Osteoblast (primary cell): ENCODE data around the gene SLC12A8. TPM values are rescaled to one million over a fixed set of nuclear protein-coding genes. Genes with fewer than 3 reads are reported as not detected.

Source experiments
- DNase-seq: peaks from one replicate; pipeline ENCODE4 v3.0.0; 2011; ENCODE audit warnings: low spot score, mixed read lengths; ENCODE audit not compliant: insufficient read length; ENCODE audit errors: missing footprints
- H2AFZ ChIP-seq: 2 replicates; pipeline ENCODE4 v1.6.0; 2011; ENCODE audit warnings: mild to moderate bottlenecking, low read length
- H3K27ac ChIP-seq: 2 replicates; pipeline ENCODE4 v1.5.1; 2011; ENCODE audit warnings: mild to moderate bottlenecking, low read depth, low read length, moderate library complexity
- H3K27me3 ChIP-seq: 2 replicates; pipeline ENCODE4 v1.6.0; 2012; ENCODE audit warnings: mild to moderate bottlenecking, control low read depth, inconsistent platforms, low read length, moderate library complexity; ENCODE audit not compliant: insufficient read depth
- H3K36me3 ChIP-seq: 2 replicates; pipeline ENCODE4 v1.5.1; 2011; ENCODE audit warnings: mild to moderate bottlenecking, low read length, control low read depth, moderate library complexity; ENCODE audit not compliant: insufficient read depth
- H3K4me1 ChIP-seq: 2 replicates; pipeline ENCODE4 v1.5.1; 2011; ENCODE audit warnings: mild to moderate bottlenecking, low read length, control low read depth, moderate library complexity; ENCODE audit not compliant: insufficient read depth
- H3K4me2 ChIP-seq: 2 replicates; pipeline ENCODE4 v1.6.0; 2011; ENCODE audit warnings: mild to moderate bottlenecking, low read length; ENCODE audit not compliant: insufficient read depth
- H3K4me3 ChIP-seq: fragments of 200-600 bp; sonication (generic); 3 replicates; pipeline ENCODE4 v1.5.1; 2012; ENCODE audit warnings: mild to moderate bottlenecking, low read length, inconsistent platforms; ENCODE audit not compliant: insufficient read depth
- H3K79me2 ChIP-seq: 2 replicates; pipeline ENCODE4 v1.6.0; 2012; ENCODE audit warnings: mild to moderate bottlenecking, low read length, control low read depth, inconsistent platforms; ENCODE audit not compliant: insufficient read depth
- H3K9me3 ChIP-seq: 2 replicates; pipeline ENCODE4 v1.5.1; 2011; ENCODE audit warnings: low read depth, low read length, control low read depth
- H4K20me1 ChIP-seq: 2 replicates; pipeline ENCODE4 v1.6.0; 2012; ENCODE audit warnings: mild to moderate bottlenecking, low read length, control low read depth; ENCODE audit not compliant: insufficient read depth
- CTCF ChIP-seq: IDR thresholded peaks from 2 replicates; pipeline ENCODE4 v1.5.1; 2011; ENCODE audit warnings: mild to moderate bottlenecking, low read depth, low read length, moderate library complexity; ENCODE audit errors: extremely low read depth
- total RNA-seq: library from RNA; depleted of rRNA; stranded (reverse); fragments of >200 nt; gene quantifications from 2 replicates; pipeline ENCODE4 v1.2.3, GENCODE V29; 2012

SLC12A8 gene
- total RNA-seq, 1 donor, result 36.2 TPM

GRCh38 chr3:125051205-125051604, 161.3 kb downstream of the SLC12A8 start:
- H3K27ac ChIP-seq, result peak overlapping the region; percentile 99
- no peaks in the 10 kb centered on the region for H3K27me3 ChIP-seq
- peak overlapping the region; percentile 79 for H3K4me2 ChIP-seq
- peaks cover 50% of the 10 kb centered on the region for H3K36me3 ChIP-seq
- no peak overlapping the region for H3K4me3 ChIP-seq
- H2AFZ ChIP-seq, result no peak overlapping the region
- H3K4me1 ChIP-seq, result peaks cover 45% of the 10 kb centered on the region
- no peak for DNase-seq
- H3K79me2 ChIP-seq, result peaks cover 82% of the 10 kb centered on the region
- H4K20me1 ChIP-seq, result peaks cover 51% of the 10 kb centered on the region
- no peaks in the 10 kb centered on the region for H3K9me3 ChIP-seq
- no peak for TF ChIP-seq CTCF

GRCh38 chr3:125050488-125051090, 162.0 kb downstream of the SLC12A8 start:
- peak; percentile 9 for TF ChIP-seq CTCF
- peaks cover 56% of the 10 kb centered on the region for H4K20me1 ChIP-seq
- no peak overlapping the region for H3K4me3 ChIP-seq
- H3K79me2 ChIP-seq, result peaks cover 87% of the 10 kb centered on the region
- peak overlapping the region; percentile 99 for H3K27ac ChIP-seq
- no peak overlapping the region for H2AFZ ChIP-seq
- H3K36me3 ChIP-seq, result peaks cover 50% of the 10 kb centered on the region
- H3K4me1 ChIP-seq, result peaks cover 50% of the 10 kb centered on the region
- DNase-seq, result no peak
- no peak overlapping the region for H3K4me2 ChIP-seq
- no peaks in the 10 kb centered on the region for H3K9me3 ChIP-seq
- H3K27me3 ChIP-seq, result no peaks in the 10 kb centered on the region

GRCh38 chr3:125048282-125048681, 164.3 kb downstream of the SLC12A8 start:
- no peak overlapping the region for H3K27ac ChIP-seq
- H3K79me2 ChIP-seq, result peaks cover 89% of the 10 kb centered on the region
- H3K27me3 ChIP-seq, result no peaks in the 10 kb centered on the region
- peaks cover 51% of the 10 kb centered on the region for H3K4me1 ChIP-seq
- H2AFZ ChIP-seq, result no peak overlapping the region
- peaks cover 60% of the 10 kb centered on the region for H3K36me3 ChIP-seq
- H3K4me3 ChIP-seq, result no peak overlapping the region
- H4K20me1 ChIP-seq, result peaks cover 69% of the 10 kb centered on the region
- TF ChIP-seq CTCF, result no peak
- H3K4me2 ChIP-seq, result no peak overlapping the region
- no peaks in the 10 kb centered on the region for H3K9me3 ChIP-seq
- peak; percentile 35 for DNase-seq

DNA sequence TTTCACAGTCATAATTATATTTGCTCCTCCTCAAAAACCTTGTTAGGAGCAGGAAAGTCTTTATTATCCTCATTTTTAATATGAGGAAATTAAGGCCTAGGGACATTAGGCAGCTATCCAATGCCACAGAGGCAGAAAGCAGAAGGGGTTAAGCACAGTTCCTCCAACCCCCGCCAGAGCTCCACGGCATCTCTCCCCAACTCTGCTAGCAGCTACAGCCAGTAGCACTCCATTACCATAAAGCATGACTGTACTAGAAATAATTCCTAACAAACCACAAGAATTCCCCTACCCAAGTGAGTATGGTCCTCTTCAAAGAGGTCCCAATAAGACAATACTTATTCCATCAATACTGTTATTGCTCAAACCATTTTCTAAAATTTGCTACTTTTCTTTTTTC, 166.6 kb downstream of the SLC12A8 start:
- peak; percentile 92 for DNase-seq
- H3K9me3 ChIP-seq, result no peaks in the 10 kb centered on the region
- H2AFZ ChIP-seq, result no peak overlapping the region
- H3K4me1 ChIP-seq, result peaks cover 40% of the 10 kb centered on the region
- H3K27me3 ChIP-seq, result no peaks in the 10 kb centered on the region
- no peak overlapping the region for H3K27ac ChIP-seq
- peak overlapping the region; percentile 53 for H3K4me2 ChIP-seq
- TF ChIP-seq CTCF, result peak; percentile 42
- peaks cover 74% of the 10 kb centered on the region for H4K20me1 ChIP-seq
- H3K36me3 ChIP-seq, result peaks cover 57% of the 10 kb centered on the region
- peaks cover 96% of the 10 kb centered on the region for H3K79me2 ChIP-seq
- no peak overlapping the region for H3K4me3 ChIP-seq
